Glutamatergic neuron (in vitro differentiated cells): ENCODE measurements around the gene RNF11. TPM values are rescaled to one million over a fixed set of nuclear protein-coding genes. Genes with fewer than 3 reads are reported as not detected.
A peak's percentile ranks its signal among the peaks of the same experiment; 100 is the strongest.

ENCODE experiments used
- DNase-seq: peaks from one replicate; pipeline ENCODE4 v3.0.0; 2022
- H3K27ac Mint-ChIP-seq: one replicate; pipeline ENCODE4 v1.8.0; 2020; ENCODE audit warnings: mild to moderate bottlenecking, mixed read lengths, inconsistent platforms; ENCODE audit not compliant: unreplicated experiment
- H3K27me3 Mint-ChIP-seq: one replicate; pipeline ENCODE4 v1.8.0; 2020; ENCODE audit warnings: mild to moderate bottlenecking, moderate library complexity, mixed read lengths, inconsistent platforms; ENCODE audit not compliant: unreplicated experiment
- H3K36me3 Mint-ChIP-seq: one replicate; pipeline ENCODE4 v1.8.0; 2020; ENCODE audit warnings: mild to moderate bottlenecking, mixed read lengths, inconsistent platforms; ENCODE audit not compliant: unreplicated experiment
- H3K4me1 Mint-ChIP-seq: one replicate; pipeline ENCODE4 v1.8.0; 2020; ENCODE audit warnings: mild to moderate bottlenecking, low read depth, mixed read lengths, inconsistent platforms; ENCODE audit not compliant: unreplicated experiment
- H3K4me3 Mint-ChIP-seq: one replicate; pipeline ENCODE4 v1.8.0; 2020; ENCODE audit warnings: mild to moderate bottlenecking, mixed read lengths, inconsistent platforms; ENCODE audit not compliant: unreplicated experiment
- H3K9me3 Mint-ChIP-seq: one replicate; pipeline ENCODE4 v1.8.0; 2020; ENCODE audit warnings: mild to moderate bottlenecking, moderate library complexity, mixed read lengths, inconsistent platforms; ENCODE audit not compliant: unreplicated experiment
- CTCF ChIP-seq: fragments of 200-600 bp; sonication (generic); IDR thresholded peaks from one replicate; pipeline ENCODE4 v1.5.0; 2021; ENCODE audit not compliant: partially characterized antibody, unreplicated experiment
- long read RNA-seq: library from polyadenylated mRNA; unstranded; transcript quantifications from one replicate; pipeline ENCODE4 v2.0.0, GENCODE V29; 2020; ENCODE audit not compliant: unreplicated experiment
- total RNA-seq: library from RNA; stranded (reverse); fragmentation: NEBNext Ultra II Directional; extraction: Animal tissue kit (Norgen Biotek cat#: 25700); gene quantifications from one replicate; pipeline ENCODE4 v1.2.1, GENCODE V29; 2021; ENCODE audit not compliant: unreplicated experiment

The RNF11 gene
- 81.6 TPM for total RNA-seq
- long read RNA-seq, transcript RNF11-201 (3 exons, 3,084 nt), result major isoform, 15 of 15 reads
- long read RNA-seq, partial matches to known transcripts, result 0 of 15 reads
- long read RNA-seq, other reads (novel, unspliced or antisense), result 0 of 15 reads

- Mint-ChIP-seq H3K9me3 (peaks cover 15% of the 10 kb centered on the region), H3K27ac (peak within 1 kb of the TSS; percentile 99), H3K27me3 (peaks cover 9% of the 10 kb centered on the region), H3K4me3 (peak within 1 kb of the TSS; percentile 98), H3K4me1 (peaks cover 17% of the 10 kb centered on the region), H3K36me3 (no peaks in the 10 kb centered on the region)
- TF ChIP-seq CTCF, result no peak
- peak; percentile 94 for DNase-seq
Measured at GRCh38 chr1:51235673-51236530, at the start of gene RNF11. RNF11 (plus strand) TSS chr1:51236273; CDS start chr1:51236757, 484 bp downstream.

GRCh38 chr1:51188230-51188629, 47.8 kb upstream of the RNF11 start:
- Mint-ChIP-seq H3K27me3 (no peaks in the 10 kb centered on the region), H3K27ac (no peak overlapping the region), H3K9me3 (no peaks in the 10 kb centered on the region), H3K36me3 (no peaks in the 10 kb centered on the region), H3K4me3 (no peak overlapping the region), H3K4me1 (no peaks in the 10 kb centered on the region)
- DNase-seq, result no peak
- TF ChIP-seq CTCF, result no peak

GRCh38 chr1:51189421-51190073, 46.5 kb upstream of the RNF11 start:
- no peaks in the 10 kb centered on the region for H3K36me3 Mint-ChIP-seq
- DNase-seq, result no peak
- no peaks in the 10 kb centered on the region for H3K27me3 Mint-ChIP-seq
- peak; percentile 89 for TF ChIP-seq CTCF
- H3K27ac Mint-ChIP-seq, result no peak overlapping the region
- no peak overlapping the region for H3K4me3 Mint-ChIP-seq
- no peaks in the 10 kb centered on the region for H3K9me3 Mint-ChIP-seq
- H3K4me1 Mint-ChIP-seq, result no peaks in the 10 kb centered on the region

GRCh38 chr1:51190961-51191360, 45.1 kb upstream of the RNF11 start:
- Mint-ChIP-seq H3K4me3 (no peak overlapping the region), H3K27me3 (no peaks in the 10 kb centered on the region), H3K4me1 (no peaks in the 10 kb centered on the region), H3K36me3 (no peaks in the 10 kb centered on the region), H3K9me3 (no peaks in the 10 kb centered on the region), H3K27ac (no peak overlapping the region)
- no peak for TF ChIP-seq CTCF
- no peak for DNase-seq
